Endothelial cell of umbilical vein (primary cell): ENCODE measurements around the gene RESP18.

Source experiments
- EZH2 ChIP-seq: IDR thresholded peaks from 2 replicates; pipeline ENCODE4 v1.6.1; 2012; ENCODE audit warnings: borderline replicate concordance, low read depth, mild to moderate bottlenecking, moderate library complexity, low read length, inconsistent platforms; ENCODE audit not compliant: severe bottlenecking
- POLR2A ChIP-seq: IDR thresholded peaks from 2 replicates; pipeline ENCODE4 v1.6.1; 2012; ENCODE audit warnings: low read depth, mild to moderate bottlenecking, control low read depth, low read length
- POLR2AphosphoS5 ChIP-seq: IDR thresholded peaks from 2 replicates; pipeline ENCODE4 v1.6.1; 2012; ENCODE audit warnings: low read depth, mild to moderate bottlenecking, control low read depth, low read length, moderate library complexity; ENCODE audit not compliant: insufficient read depth
- TF ChIP-seq, protein P1 (sequence below), 2 donors: IDR thresholded peaks; 1 replicate in 1 of 2; 2 replicates in 1 of 2; pipeline ENCODE4 v1.5.1; 2011; ENCODE audit warnings: low read length in 2 of 2, mild to moderate bottlenecking in 2 of 2, moderate library complexity in 2 of 2, control low read depth in 1 of 2, inconsistent platforms in 1 of 2, low read depth in 1 of 2; ENCODE audit not compliant: insufficient read depth in 1 of 2; ENCODE audit errors: extremely low read depth in 1 of 2

- TF ChIP-seq, protein P1, sequence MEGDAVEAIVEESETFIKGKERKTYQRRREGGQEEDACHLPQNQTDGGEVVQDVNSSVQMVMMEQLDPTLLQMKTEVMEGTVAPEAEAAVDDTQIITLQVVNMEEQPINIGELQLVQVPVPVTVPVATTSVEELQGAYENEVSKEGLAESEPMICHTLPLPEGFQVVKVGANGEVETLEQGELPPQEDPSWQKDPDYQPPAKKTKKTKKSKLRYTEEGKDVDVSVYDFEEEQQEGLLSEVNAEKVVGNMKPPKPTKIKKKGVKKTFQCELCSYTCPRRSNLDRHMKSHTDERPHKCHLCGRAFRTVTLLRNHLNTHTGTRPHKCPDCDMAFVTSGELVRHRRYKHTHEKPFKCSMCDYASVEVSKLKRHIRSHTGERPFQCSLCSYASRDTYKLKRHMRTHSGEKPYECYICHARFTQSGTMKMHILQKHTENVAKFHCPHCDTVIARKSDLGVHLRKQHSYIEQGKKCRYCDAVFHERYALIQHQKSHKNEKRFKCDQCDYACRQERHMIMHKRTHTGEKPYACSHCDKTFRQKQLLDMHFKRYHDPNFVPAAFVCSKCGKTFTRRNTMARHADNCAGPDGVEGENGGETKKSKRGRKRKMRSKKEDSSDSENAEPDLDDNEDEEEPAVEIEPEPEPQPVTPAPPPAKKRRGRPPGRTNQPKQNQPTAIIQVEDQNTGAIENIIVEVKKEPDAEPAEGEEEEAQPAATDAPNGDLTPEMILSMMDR (IDR thresholded peaks at IDR 0.05; ENCODE audit: extremely low read depth in 1 of 2, insufficient read depth in 1 of 2, low read depth in 1 of 2, low read length in 2 of 2), result peak; percentile 60 to 72
- TF ChIP-seq POLR2AphosphoS5 (no peak), POLR2A (no peak), EZH2 (no peak)
These were observed 20.0 kb upstream of the RESP18 start for GRCh38 chr2:219352448-219353023.
